Measurements from ENCODE around the gene ASCC3. TPM values are rescaled to one million over a fixed set of nuclear protein-coding genes. Genes with fewer than 3 reads are reported as not detected.

ASCC3 gene
- total and polyA plus RNA-seq, 2 experiments from 2014 or later: 92.9 to 129 TPM

DNA sequence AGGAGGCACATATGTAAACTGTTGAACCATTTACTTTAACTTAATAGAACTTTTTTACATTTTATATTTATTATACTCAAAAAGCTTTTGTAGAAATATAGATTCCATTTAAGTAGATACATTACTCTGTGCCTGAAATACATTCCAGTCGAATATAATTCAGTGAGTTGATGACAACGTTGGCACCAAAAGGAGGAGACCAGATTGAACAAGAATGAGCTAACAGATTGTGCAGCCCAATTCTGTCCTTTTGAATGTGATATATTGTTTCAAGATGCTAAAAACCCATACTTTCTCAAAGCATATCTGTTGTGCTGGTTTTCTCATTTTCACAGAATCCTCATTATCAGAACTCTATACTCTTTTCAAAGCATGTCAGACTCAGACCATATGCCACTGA lies 269.0 kb downstream of the ASCC3 start:
- H3K36me3 Mint-ChIP-seq (ENCODE audit: low read depth): no peaks in the 10 kb centered on the region
- no peaks in the 10 kb centered on the region for H3K36me3 ChIP-seq (ENCODE audit: insufficient read depth)
- no peak overlapping the region for H3K4me2 ChIP-seq
- TF ChIP-seq CREB1 (CRISPR knock-in tag; IDR thresholded peaks at IDR 0.05; ENCODE audit: low read depth) (no peak), STAT1 (IDR thresholded peaks at IDR 0.05; ENCODE audit: unreplicated experiment) (no peak), EZH2 (IDR thresholded peaks at IDR 0.05; ENCODE audit: low read depth, unreplicated experiment) (no peak), POLR2AphosphoS5 (IDR thresholded peaks at IDR 0.05; ENCODE audit: low read depth) (no peak)
- TF ChIP-seq, protein P1, sequence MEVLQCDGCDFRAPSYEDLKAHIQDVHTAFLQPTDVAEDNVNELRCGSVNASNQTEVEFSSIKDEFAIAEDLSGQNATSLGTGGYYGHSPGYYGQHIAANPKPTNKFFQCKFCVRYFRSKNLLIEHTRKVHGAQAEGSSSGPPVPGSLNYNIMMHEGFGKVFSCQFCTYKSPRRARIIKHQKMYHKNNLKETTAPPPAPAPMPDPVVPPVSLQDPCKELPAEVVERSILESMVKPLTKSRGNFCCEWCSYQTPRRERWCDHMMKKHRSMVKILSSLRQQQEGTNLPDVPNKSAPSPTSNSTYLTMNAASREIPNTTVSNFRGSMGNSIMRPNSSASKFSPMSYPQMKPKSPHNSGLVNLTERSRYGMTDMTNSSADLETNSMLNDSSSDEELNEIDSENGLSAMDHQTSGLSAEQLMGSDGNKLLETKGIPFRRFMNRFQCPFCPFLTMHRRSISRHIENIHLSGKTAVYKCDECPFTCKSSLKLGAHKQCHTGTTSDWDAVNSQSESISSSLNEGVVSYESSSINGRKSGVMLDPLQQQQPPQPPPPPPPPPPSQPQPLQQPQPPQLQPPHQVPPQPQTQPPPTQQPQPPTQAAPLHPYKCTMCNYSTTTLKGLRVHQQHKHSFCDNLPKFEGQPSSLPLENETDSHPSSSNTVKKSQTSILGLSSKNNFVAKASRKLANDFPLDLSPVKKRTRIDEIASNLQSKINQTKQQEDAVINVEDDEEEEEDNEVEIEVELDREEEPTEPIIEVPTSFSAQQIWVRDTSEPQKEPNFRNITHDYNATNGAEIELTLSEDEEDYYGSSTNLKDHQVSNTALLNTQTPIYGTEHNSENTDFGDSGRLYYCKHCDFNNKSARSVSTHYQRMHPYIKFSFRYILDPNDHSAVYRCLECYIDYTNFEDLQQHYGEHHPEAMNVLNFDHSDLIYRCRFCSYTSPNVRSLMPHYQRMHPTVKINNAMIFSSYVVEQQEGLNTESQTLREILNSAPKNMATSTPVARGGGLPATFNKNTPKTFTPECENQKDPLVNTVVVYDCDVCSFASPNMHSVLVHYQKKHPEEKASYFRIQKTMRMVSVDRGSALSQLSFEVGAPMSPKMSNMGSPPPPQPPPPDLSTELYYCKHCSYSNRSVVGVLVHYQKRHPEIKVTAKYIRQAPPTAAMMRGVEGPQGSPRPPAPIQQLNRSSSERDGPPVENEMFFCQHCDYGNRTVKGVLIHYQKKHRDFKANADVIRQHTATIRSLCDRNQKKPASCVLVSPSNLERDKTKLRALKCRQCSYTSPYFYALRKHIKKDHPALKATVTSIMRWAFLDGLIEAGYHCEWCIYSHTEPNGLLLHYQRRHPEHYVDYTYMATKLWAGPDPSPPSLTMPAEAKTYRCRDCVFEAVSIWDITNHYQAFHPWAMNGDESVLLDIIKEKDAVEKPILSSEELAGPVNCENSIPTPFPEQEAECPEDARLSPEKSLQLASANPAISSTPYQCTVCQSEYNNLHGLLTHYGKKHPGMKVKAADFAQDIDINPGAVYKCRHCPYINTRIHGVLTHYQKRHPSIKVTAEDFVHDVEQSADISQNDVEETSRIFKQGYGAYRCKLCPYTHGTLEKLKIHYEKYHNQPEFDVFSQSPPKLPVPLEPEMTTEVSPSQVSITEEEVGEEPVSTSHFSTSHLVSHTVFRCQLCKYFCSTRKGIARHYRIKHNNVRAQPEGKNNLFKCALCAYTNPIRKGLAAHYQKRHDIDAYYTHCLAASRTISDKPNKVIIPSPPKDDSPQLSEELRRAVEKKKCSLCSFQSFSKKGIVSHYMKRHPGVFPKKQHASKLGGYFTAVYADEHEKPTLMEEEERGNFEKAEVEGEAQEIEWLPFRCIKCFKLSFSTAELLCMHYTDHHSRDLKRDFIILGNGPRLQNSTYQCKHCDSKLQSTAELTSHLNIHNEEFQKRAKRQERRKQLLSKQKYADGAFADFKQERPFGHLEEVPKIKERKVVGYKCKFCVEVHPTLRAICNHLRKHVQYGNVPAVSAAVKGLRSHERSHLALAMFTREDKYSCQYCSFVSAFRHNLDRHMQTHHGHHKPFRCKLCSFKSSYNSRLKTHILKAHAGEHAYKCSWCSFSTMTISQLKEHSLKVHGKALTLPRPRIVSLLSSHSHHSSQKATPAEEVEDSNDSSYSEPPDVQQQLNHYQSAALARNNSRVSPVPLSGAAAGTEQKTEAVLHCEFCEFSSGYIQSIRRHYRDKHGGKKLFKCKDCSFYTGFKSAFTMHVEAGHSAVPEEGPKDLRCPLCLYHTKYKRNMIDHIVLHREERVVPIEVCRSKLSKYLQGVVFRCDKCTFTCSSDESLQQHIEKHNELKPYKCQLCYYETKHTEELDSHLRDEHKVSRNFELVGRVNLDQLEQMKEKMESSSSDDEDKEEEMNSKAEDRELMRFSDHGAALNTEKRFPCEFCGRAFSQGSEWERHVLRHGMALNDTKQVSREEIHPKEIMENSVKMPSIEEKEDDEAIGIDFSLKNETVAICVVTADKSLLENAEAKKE (CRISPR knock-in tag; IDR thresholded peaks at IDR 0.05): no peak
- no peak overlapping the region for H3K4me3 Mint-ChIP-seq
- H3K4me3 ChIP-seq: no peak overlapping the region
- H3F3A ChIP-seq (replicated peaks; ENCODE audit: low read depth): no peaks in the 10 kb centered on the region
- H3K9me3 Mint-ChIP-seq: no peaks in the 10 kb centered on the region
- H4K20me1 ChIP-seq (replicated peaks; ENCODE audit: insufficient read depth): no peaks in the 10 kb centered on the region
- H3K27ac Mint-ChIP-seq: no peak overlapping the region
- ATAC-seq (no peak), DNase-seq (ENCODE audit: low spot score) (no peak)
- no peaks in the 10 kb centered on the region for H3K9me2 ChIP-seq (ENCODE audit: insufficient read depth)
- H3K27ac ChIP-seq (ENCODE audit: low read depth): no peak overlapping the region
- H3K4me1 Mint-ChIP-seq: no peaks in the 10 kb centered on the region
- H2AFZ ChIP-seq: no peak overlapping the region
- no peaks in the 10 kb centered on the region for H3K79me2 ChIP-seq (replicated peaks; ENCODE audit: insufficient read depth)
- no peaks in the 10 kb centered on the region for H3K27me3 ChIP-seq (ENCODE audit: insufficient read depth)
- no peaks in the 10 kb centered on the region for H3K4me1 ChIP-seq (ENCODE audit: insufficient read depth)
- peaks cover 2% of the 10 kb centered on the region for H3K27me3 Mint-ChIP-seq (ENCODE audit: insufficient read depth, low read depth, poor library complexity)

DNA sequence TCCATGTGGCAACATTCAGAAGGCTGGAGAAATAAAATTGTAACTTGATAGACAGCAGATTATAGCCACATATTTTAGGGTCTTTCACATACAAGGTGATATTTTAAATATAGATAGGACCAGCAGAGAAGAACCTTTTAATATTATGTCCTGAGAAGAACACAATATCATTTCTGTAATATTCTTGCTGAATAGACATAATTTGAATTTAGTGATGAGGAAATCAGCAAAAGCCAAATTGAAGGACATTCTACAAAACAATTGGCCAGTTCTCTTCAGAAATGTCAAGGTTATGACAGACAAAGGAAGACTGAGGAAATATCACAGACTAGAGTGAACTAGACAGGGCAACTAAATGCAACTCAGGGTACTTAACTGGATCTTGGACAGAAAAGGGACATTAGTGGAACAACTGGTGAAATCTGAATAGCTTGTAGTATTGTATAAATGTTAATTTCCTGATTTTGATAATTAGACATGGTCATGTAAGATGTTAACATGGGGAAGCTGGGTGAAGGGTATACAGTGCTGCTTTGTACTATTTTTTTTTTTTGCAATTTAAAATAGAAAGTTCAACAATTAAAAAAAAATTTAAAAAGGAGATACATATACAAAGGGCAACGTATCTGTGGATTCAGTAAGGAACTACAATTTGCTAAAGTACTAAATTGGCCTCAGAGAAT lies 281.9 kb downstream of the ASCC3 start:
- H3K4me1 Mint-ChIP-seq: no peaks in the 10 kb centered on the region
- no peak for ATAC-seq
- H3K79me2 ChIP-seq (replicated peaks; ENCODE audit: insufficient read depth): no peaks in the 10 kb centered on the region
- TF ChIP-seq ZNF331 (CRISPR knock-in tag; IDR thresholded peaks at IDR 0.05; ENCODE audit: low read depth): no peak
- TF ChIP-seq ZNF114 (CRISPR knock-in tag; IDR thresholded peaks at IDR 0.05): no peak
- no peak for TF ChIP-seq EZH2 (IDR thresholded peaks at IDR 0.05; ENCODE audit: low read depth, unreplicated experiment)
- TF ChIP-seq, protein P2, sequence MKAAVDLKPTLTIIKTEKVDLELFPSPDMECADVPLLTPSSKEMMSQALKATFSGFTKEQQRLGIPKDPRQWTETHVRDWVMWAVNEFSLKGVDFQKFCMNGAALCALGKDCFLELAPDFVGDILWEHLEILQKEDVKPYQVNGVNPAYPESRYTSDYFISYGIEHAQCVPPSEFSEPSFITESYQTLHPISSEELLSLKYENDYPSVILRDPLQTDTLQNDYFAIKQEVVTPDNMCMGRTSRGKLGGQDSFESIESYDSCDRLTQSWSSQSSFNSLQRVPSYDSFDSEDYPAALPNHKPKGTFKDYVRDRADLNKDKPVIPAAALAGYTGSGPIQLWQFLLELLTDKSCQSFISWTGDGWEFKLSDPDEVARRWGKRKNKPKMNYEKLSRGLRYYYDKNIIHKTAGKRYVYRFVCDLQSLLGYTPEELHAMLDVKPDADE (IDR thresholded peaks at IDR 0.05): no peak
- TF ChIP-seq, protein P3, sequence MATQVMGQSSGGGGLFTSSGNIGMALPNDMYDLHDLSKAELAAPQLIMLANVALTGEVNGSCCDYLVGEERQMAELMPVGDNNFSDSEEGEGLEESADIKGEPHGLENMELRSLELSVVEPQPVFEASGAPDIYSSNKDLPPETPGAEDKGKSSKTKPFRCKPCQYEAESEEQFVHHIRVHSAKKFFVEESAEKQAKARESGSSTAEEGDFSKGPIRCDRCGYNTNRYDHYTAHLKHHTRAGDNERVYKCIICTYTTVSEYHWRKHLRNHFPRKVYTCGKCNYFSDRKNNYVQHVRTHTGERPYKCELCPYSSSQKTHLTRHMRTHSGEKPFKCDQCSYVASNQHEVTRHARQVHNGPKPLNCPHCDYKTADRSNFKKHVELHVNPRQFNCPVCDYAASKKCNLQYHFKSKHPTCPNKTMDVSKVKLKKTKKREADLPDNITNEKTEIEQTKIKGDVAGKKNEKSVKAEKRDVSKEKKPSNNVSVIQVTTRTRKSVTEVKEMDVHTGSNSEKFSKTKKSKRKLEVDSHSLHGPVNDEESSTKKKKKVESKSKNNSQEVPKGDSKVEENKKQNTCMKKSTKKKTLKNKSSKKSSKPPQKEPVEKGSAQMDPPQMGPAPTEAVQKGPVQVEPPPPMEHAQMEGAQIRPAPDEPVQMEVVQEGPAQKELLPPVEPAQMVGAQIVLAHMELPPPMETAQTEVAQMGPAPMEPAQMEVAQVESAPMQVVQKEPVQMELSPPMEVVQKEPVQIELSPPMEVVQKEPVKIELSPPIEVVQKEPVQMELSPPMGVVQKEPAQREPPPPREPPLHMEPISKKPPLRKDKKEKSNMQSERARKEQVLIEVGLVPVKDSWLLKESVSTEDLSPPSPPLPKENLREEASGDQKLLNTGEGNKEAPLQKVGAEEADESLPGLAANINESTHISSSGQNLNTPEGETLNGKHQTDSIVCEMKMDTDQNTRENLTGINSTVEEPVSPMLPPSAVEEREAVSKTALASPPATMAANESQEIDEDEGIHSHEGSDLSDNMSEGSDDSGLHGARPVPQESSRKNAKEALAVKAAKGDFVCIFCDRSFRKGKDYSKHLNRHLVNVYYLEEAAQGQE (IDR thresholded peaks at IDR 0.05; ENCODE audit: unreplicated experiment): no peak
- no peak for TF ChIP-seq POLR2AphosphoS5 (IDR thresholded peaks at IDR 0.05; ENCODE audit: low read depth)

More for the DNA sequence above, 281.9 kb downstream of the ASCC3 start:
- no peak overlapping the region for H3K27ac Mint-ChIP-seq
- H3K4me3 Mint-ChIP-seq: no peak overlapping the region
- no peaks in the 10 kb centered on the region for H3K9me3 Mint-ChIP-seq
- H3K27me3 Mint-ChIP-seq (ENCODE audit: insufficient read depth, low read depth, poor library complexity): no peaks in the 10 kb centered on the region
- H2AFZ ChIP-seq: no peak overlapping the region
- no peaks in the 10 kb centered on the region for H3F3A ChIP-seq (replicated peaks; ENCODE audit: low read depth)
- H3K36me3 Mint-ChIP-seq (ENCODE audit: low read depth): no peaks in the 10 kb centered on the region
- H3K36me3 ChIP-seq (ENCODE audit: insufficient read depth): no peaks in the 10 kb centered on the region
- H4K20me1 ChIP-seq (replicated peaks; ENCODE audit: insufficient read depth): no peaks in the 10 kb centered on the region
- no peak overlapping the region for H3K4me2 ChIP-seq
- no peak for DNase-seq (ENCODE audit: low spot score)
- no peaks in the 10 kb centered on the region for H3K27me3 ChIP-seq (ENCODE audit: insufficient read depth)
- H3K4me3 ChIP-seq: no peak overlapping the region
- H3K27ac ChIP-seq (ENCODE audit: low read depth): no peak overlapping the region
- no peaks in the 10 kb centered on the region for H3K4me1 ChIP-seq (ENCODE audit: insufficient read depth)
- H3K9me2 ChIP-seq (ENCODE audit: insufficient read depth): no peaks in the 10 kb centered on the region

All from GM23338 (cell line).